GM12873 (cell line): ENCODE measurements around the gene PALM3.
A peak's percentile ranks its signal among the peaks of the same experiment; 100 is the strongest.

Source experiments
- TF ChIP-seq, protein P1 (sequence below): IDR thresholded peaks from 2 replicates; pipeline ENCODE4 v1.5.1; 2012; ENCODE audit warnings: low read depth, mild to moderate bottlenecking, moderate library complexity, low read length, control low read depth; ENCODE audit not compliant: insufficient read depth; ENCODE audit errors: missing control alignments

PALM3 gene

DNA sequence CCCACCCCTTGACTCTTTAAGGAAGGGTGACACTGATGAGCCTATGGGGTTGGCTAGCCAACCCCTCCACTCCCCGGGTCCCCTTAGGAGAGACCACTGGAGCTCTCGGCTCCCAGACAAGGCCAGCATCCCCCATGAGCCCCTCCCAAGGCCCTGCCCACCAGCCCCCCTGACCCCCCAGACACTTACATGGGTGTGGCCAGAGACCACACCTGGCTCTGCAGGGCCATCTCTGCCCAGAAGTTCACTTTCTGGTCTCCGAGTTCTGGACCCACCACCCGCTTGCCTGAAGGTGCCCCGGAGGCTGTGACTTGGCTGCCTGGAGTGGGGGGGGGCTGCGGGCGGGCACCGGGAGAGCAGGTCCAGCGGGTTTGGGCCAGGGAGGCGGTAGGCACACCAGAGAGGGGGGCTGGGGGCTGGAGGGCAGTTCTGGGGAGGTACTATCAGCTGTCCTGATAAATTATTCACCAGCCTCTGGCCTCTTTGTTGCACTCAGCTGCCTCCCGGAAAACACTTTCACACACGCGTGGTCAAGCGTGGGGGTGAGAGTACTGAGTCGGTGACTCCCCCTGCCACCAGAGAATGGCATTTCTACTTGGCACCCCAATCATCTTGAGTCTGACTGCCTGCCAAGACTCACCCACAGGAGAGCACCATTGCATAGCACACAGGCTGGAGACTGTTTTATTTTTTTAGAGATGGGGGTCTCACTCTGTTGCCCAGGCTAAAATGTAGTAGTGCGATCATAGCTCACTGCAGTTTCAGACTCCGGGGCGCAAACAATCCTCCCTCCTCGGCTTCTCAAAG, at the start of gene PALM3:
Gene PALM3 (minus strand): TSS at position 326 of the 807 bp plus-strand sequence. CDS start 96 bp downstream, at position 230.
- TF ChIP-seq, protein P1, sequence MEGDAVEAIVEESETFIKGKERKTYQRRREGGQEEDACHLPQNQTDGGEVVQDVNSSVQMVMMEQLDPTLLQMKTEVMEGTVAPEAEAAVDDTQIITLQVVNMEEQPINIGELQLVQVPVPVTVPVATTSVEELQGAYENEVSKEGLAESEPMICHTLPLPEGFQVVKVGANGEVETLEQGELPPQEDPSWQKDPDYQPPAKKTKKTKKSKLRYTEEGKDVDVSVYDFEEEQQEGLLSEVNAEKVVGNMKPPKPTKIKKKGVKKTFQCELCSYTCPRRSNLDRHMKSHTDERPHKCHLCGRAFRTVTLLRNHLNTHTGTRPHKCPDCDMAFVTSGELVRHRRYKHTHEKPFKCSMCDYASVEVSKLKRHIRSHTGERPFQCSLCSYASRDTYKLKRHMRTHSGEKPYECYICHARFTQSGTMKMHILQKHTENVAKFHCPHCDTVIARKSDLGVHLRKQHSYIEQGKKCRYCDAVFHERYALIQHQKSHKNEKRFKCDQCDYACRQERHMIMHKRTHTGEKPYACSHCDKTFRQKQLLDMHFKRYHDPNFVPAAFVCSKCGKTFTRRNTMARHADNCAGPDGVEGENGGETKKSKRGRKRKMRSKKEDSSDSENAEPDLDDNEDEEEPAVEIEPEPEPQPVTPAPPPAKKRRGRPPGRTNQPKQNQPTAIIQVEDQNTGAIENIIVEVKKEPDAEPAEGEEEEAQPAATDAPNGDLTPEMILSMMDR: no peak

DNA sequence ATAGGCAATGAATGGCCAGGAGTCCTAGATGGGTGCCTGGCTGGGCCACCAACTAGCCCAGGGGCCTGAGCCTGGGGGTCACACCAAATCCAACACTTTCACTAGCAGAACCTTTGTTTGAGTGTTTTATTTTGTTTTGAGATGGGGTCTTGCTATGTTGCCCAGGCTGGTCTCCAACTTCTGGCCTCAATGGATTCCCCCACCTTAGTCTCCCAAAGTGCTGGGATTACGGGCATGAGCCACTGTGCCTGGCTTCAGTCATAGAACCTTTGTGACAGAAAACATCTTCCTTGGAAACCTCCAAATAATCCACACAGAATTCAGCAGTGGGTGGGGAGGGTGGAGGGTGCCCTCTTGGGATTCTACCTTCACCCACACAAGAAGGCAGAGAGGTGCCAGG, 49.6 kb upstream of the PALM3 start:
- TF ChIP-seq, protein P1: no peak

GRCh38 chr19:14110650-14111049, 48.8 kb upstream of the PALM3 start:
- TF ChIP-seq, protein P1: no peak

GRCh38 chr19:14107581-14108461, 45.9 kb upstream of the PALM3 start:
- TF ChIP-seq, protein P1: no peak

DNA sequence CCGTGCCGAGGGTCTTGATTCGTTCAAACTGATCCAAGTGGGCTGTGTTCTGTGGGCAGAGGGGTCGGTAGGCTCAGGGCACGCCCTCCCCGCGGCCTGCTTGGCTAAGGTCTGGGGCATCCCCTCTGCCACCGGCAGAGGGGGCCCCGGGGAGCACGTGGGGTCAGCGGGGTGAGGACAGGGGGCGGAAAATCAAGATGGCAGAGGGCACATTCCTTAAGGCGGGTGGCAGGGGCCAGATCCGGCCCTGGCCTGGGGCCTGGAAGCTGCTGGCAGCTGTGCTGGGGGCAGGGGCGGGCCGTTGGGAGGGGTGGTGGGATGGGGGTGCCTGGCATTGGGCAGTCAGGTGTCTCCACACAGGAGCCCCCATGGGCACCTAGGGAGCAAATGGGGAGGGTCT, 45.0 kb upstream of the PALM3 start:
- TF ChIP-seq, protein P1: no peak

DNA sequence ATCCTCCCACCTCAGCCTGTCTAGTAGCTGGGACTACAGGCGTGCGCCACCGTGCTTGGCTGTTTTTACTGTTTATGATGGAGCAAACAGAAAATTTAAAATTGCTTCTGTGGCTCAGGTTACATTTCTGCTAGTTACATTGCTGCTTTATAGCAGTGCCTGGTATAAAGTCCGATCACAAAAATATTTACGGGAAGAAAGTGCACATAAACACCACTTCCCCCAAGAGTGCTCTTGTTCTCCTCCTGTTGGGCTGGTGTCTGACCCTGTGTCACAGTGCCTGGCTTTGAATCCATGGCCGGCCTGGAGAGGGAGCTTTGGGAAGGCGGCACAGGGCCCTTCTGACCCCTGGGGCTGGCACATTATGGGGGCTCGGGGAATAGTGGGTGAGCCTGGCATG, 43.8 kb upstream of the PALM3 start:
- TF ChIP-seq, protein P1: no peak

- TF ChIP-seq, protein P1: peak; percentile 13
Measured at GRCh38 chr19:14103310-14103709, 41.4 kb upstream of the PALM3 start.
